GM19193 (cell line): ENCODE results near the gene H6PD.

Experiments used
- POLR2A ChIP-seq: IDR thresholded peaks from 4 replicates; pipeline ENCODE4 v1.6.1; 2011; ENCODE audit not compliant: insufficient read depth, insufficient read length; ENCODE audit errors: extremely low read depth

The H6PD gene

DNA sequence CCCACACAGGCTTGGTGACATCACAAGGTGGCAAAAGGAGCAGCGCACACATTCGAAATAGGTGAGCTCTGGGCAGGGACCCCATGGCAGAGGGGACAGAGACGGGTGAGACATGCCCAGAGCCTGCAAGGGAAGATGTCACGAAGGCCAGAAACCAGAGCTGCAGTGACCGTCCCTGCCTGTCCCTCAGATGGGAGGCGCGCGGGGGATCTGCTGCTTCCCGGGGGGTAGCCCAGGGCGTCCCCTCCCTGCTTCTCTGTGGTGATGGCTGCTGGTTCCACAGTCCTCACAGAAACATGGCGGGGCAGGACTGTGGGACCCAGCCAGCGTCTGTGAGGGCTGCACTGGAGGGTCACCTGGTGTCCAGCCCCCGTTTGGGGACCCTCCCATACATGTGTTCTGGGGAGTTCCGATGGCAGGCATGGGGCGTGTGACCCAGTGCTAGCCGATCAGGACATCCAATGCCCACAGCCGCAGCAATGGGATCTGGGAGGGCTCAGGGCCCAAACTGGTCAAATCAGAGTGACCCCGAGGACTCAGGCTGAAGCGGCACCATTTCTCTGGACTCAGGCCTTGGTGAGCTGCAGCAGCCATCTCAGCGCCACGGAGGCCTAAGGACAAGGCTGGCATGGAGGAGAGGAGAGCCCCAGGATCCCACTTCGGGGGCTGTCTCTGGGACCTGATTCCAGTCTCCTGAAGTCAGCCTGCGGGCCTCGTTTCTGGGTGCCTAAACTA, 37.5 kb downstream of the H6PD start:
- TF ChIP-seq POLR2A = no peak

DNA sequence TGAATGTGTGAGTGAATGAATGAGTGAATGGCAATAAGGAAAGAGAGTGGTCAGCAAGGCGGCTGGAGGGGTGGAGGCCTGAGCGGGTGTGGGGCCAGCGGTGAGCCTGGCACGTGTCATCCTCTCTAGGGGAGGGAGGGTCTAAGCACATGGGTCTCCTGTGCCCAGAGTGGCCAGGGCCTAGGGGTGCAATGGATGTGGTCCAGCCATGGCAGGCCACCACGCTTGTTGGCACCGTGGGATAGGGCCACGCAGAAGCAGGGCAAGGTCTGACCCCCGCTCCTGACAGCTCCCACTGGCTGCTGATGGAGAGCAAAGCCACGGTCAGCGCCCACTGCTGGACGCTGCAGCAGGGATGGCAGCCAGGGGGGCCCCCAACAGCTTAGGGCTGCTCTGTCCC, 38.6 kb downstream of the H6PD start:
- TF ChIP-seq POLR2A = no peak

DNA sequence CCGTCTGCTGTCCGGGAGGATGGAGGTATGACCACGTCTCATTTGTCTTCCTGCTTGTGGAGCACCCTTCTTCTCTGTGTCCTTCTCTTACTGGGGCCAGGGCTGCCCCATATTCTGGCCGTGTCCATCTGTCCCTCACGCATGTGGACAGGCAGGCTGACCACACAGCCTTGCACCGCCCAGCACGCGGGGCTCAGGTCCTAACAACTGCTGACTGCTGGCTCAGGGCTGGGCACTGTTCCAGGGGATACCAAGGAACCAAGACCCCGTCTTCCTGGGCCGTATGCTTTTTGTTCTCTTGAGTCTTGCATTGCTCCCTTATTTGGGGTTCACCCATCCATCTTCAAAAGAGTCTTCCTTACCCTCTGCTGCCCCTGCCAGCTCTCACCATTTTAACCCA, 40.6 kb downstream of the H6PD start:
- TF ChIP-seq POLR2A = no peak

DNA sequence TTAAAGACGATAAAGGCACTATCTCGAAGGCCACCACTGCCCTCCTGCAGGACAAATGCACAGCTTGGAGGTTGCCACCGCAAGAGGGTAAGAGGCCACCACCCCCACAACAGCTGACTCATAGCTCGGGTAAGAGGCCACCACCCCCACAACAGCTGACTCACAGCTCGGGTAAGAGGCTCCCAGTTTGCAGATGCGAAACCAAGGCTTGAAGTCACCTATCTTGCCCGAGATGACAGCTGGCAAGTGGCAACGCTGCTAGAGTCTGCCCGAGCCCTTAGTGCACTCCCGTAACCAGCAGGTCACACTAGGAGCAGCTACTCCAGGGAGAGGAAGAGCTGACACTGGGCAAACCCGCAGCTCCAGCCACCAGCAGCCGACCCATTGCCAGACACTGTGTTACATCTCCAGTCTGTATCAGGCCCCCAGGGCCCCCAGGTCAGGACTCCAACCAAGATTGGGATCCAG, 41.0 kb downstream of the H6PD start:
- TF ChIP-seq POLR2A = no peak

DNA sequence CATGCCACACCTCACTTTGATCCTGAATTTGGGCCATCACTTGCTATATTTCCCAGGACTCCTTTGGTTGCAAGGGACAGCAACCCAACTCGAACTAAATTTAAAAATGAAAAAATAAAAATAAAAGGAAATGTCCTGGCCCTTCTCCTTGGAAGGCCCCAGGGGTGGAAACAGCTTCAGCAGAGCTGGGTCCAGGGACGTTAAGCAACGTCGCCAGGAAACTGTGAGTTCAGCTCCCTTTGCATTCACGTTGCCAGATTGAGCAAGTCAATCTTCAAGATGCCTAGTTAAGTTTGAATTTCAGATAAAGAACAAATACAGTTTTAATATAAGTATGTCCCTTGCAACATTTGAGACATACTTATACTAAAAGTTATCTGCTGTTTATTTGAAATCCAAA, 43.5 kb downstream of the H6PD start:
- TF ChIP-seq POLR2A = no peak

DNA sequence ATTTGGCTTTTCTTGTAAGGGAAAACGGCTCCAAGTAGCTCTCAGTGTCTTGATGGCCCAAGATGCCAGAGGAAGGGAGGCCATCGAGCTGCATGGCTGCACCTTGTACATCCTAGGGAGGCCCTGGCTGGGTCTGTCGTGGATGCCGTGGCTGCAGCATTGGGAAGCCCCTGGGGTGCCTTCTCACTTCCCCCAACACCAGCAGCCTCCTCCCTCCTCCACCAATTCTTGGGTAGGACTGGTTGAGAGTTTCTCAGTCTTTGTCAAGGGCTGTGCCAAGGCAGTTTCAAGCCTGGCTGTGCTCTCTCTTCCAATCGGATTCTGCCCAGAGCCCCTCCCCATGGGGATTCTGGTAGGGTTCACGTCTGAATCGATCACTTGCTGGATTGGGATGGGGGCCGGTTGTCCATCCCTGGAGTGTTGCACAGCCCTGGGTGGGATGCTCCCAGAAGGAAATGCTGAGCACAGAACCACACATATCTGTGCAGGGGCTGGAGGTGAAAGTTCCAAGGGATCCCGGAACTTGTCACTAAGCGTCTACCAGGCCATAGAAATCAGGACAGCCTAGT, 44.1 kb downstream of the H6PD start:
- no peak for TF ChIP-seq POLR2A

DNA sequence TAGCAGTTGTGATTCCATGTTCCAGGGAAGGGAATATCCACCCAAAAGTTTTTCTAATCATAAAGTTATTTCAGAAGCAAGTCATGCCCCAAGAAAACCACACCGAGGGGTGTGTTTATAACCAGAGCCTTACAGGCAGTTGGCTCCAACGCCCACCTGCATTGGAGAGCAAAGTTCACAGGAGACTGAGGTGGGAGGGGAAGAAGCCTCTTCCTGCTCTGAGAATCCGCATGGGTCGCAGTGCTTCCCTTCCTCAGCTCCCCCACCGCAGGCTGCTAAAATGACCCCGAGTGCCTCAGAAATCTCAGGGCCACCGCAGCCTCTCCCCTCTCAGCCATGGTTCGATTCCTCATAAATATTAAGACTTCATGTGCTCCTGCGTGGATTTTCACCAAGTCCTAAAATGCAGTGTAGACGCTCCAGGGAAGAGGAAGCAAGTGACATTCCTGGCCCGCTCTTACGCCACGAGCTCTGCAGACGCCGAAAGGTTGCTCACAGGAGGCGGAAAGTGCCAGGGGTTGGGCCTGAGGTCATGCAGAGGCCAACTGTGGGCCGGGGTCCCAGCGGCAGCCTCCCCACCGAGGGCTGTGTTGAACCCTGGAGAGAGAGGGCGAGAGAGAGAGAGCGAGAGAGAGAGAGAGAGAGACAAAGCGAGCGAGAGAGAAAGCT, 44.7 kb downstream of the H6PD start:
- no peak for TF ChIP-seq POLR2A

DNA sequence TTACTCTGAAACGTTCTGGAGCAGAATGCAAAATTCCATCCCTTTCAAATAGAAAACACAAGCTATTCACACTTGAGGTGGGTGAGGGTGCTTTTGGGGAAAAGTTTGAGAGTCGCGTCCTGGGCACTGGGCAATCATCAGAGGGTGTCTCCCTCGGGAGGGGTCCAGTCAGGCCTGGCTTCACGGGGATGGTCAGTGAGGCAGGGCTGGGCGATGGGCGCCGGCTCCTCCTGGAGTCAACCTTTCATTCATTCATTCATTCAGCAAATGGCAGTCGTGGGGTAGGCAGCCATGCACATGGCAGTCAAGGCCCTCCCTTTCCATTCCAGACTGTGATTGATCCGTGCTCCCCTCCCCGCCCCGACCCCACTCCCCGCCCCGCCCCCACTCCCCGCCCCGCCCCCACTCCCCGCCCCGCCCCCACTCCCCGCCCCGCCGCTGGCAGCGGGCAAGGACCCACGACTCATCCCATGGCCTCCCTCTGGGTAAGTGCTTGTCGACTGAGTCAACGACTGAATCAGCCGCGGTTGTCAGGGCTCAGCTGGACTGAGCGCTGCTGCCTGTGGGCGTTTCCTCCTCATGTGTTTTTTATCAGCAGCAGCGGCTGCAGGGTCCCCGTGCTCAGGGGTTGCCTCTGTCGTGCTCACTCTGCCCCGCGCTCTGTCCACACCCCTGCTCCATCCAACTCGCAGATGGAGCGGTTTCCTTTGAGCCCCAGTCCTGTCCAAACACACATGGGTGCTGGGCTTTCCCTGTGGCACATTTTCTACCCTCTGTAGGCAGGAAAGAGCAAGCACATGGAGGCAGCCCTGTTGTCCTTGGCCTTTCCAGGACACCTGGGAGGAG, 45.7 kb downstream of the H6PD start:
- no peak for TF ChIP-seq POLR2A

DNA sequence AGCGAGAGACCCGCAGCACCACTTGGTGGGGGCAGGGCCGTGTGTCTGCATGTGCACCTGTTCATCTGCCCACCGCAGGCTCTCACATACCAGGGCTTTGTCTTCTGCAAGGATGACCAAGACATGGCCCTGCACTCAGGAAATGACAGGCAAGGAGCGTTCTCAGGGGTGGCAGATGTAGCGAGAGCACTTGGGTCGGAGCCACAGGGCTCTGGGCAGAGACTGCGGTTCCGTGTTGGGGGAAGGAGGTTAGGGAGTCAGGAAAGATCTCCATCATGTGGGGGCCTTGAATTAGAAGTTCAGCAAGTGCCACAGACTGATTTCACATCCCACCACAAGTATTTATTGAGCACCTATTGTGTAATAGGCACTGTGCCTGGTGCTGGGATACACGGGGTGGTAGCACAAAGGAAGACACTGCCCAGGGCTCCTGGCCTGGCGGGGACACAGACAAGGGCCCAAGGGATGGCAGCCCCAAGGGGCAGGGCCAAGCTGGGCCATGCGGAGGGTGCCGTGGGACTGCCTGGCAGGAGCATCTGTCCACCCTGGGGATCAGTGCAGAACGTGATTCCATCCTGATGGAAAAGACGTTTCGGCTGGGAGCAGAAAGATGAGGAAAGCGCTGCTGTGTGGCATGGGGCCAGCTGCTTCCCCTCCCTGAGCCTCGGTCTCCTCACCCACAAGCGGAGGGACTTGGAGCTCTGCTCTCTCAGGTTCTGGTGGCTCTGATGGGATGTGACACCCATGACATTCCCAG, 46.7 kb downstream of the H6PD start:
- no peak for TF ChIP-seq POLR2A

DNA sequence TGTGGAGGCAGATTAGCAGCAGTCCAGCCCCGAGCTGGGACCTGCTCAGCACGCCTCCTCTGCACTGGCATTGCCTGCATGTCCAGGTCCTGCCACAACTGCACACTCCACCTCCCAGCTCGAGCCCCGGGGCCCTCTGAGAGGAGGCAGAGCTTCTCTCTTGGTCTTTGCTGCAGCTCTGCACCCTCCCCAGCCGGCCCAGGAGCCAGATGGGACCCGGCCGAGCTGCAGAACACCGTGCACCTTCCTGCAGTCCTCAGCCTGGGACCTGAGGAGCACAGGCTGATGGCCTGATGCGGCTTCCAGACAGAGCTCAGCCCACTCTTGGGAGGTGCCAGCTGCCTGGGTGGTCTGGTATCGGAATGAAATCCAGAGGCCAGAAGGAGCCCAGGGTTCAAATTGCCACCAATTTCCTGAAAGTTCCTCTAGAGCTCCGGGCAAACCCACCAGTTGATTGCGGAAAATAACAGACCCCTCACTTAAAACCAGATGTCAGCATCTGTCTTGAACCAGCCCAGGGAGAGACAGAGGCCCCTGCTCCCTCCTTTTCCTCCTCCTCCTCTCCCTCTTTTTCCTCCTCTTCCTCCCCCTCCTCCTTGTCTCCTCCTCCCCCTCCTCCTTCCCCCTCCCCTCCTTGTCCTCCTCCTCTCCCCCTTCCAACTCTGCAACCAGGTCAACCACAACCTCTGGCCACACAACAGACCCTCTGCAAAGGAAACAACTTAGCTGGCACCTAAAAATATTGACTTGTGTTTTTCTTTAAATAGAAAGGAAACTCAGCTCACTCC, 47.5 kb downstream of the H6PD start:
- no peak for TF ChIP-seq POLR2A

DNA sequence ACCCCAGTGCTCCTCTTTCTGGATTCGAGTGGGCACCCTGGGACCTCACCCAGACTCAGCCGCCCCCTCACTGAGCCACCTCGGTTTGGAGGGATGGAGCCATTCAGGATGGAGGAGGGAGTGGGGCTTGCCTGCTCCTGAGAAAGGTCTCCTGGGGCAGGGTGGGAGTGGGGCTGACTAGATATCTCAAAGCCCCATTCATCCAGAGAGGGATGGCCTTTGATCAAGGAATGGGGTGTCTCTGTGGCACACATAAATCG, 48.1 kb downstream of the H6PD start:
- TF ChIP-seq POLR2A = no peak

DNA sequence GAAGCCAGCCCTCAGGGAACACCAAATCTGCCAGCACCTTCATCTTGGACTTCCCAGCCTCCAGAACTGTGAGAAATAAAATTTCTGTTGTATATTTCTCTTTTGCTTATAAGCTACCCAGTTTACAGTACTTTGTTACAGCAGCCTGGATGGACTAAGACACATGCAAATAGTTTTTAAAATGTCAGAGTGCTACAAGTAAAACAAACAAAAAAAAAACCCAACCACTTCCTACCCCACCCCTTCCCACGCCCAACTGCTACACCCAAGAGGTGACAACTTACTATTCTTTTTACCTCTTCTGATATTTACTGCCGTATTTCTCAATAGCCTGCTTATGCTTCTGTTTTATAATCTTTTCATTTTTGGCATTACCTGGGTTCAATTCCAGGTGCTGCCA, 49.5 kb downstream of the H6PD start:
- TF ChIP-seq POLR2A = no peak

DNA sequence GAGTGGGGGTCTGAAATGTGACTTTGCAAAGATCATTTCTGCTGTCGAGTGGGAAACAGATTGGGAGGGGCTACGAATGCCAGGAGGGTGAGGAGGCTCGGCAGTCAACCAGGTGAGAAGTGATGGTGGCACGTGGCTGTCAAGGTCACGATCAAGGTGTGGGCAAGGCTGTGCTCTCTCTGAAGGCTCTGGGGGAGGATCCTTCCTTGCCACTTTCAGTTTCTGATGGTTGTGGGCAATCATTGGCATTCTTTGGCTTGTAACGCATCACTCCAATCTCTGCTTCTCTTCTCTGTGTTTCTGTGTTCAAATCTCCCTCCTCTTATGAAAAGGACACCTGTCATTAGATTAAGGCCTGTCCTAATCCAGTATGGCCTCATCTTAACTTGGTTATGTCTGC, 52.0 kb downstream of the H6PD start:
- TF ChIP-seq POLR2A = no peak

DNA sequence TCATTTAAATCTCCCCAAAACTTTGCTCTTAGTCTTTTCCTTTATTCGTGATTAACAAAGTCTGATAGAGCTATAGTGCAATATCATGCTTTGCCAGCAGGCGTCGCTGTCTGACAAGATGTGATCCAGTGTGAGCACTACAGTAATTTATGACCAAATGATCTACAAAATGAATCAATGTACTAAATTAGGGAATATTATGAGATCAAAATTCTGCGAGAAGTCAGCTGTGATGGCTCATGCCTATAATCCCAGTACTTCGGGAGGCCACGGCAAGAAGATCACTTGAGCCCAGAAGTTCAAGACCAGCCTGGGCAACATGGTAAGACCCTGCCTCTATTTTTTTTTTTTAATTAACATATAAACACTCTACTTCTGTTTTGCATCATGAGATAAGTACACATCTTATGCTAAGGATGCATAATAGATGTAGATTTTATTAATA, 54.5 kb downstream of the H6PD start:
- TF ChIP-seq POLR2A = no peak

DNA sequence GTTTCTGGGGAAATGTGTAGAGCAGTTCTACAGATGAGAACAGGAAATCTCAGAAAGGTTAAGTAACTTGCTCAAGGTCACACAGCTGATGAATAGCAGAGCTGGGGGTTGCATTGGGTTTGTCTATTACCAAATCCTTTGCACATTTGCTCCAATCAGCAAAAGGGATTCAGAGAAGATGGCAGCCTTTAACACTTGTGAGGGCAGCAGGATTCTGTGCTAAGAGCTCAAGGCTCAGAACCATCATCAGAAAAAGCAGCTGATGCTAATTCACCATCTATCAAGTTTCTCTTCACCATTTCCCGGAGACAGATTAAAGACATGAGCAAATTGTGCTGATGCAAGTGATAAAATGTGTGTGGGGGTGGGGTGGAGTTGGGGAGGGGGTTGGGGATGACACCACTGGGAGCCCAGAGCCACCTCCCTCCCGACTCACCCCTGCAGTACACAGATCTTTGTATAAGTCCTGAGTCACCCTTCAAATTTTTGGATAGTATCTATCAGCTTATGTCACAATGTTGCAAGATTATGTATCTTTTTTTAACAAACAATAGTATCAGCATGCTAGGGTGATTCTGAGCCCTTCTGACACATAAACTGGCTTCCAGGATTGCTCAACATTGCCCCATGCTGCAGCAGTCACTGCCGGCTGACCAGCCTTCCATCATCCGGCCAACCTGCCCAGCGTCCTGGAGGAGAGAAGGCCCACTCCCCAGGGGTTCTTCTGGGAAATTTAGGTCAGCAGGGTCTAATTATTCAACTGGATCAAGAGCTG, 55.3 kb downstream of the H6PD start:
- TF ChIP-seq POLR2A = no peak
